ENCODE data around the gene MRPS11.

DNA sequence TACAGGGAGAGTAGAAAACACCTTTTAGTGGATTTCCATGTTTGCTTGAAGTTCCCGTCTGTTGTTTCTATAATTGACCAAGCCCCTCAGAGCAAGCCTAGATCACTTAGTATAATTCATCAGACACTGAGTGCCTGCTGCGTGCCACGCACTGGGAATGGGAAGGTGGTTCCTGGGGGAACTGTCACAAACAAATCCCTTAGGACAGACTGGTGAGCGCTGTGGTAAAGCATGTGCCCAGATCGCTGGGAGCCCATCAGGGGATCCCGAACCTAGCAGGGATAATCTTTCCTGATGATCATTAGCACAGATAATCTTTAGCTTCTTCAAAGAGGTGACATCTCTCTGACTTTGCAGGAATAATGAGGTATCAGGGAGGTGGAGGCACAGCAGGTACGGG is 9.6 kb downstream of the MRPS11 start:
- TF ChIP-seq POLR2AphosphoS5 (IDR thresholded peaks at IDR 0.05; ENCODE audit: low read depth) = no peak
- no peak for TF ChIP-seq CTCF (IDR thresholded peaks at IDR 0.05; ENCODE audit: insufficient read depth, low read length)
